ENCODE data around the gene ZNF174. TPM values are rescaled to one million over a fixed set of nuclear protein-coding genes. Genes with fewer than 3 reads are reported as not detected.

The ZNF174 gene
- total RNA-seq, 2 donors from 2014 or later, result 4.9 to 13.0 TPM

DNA sequence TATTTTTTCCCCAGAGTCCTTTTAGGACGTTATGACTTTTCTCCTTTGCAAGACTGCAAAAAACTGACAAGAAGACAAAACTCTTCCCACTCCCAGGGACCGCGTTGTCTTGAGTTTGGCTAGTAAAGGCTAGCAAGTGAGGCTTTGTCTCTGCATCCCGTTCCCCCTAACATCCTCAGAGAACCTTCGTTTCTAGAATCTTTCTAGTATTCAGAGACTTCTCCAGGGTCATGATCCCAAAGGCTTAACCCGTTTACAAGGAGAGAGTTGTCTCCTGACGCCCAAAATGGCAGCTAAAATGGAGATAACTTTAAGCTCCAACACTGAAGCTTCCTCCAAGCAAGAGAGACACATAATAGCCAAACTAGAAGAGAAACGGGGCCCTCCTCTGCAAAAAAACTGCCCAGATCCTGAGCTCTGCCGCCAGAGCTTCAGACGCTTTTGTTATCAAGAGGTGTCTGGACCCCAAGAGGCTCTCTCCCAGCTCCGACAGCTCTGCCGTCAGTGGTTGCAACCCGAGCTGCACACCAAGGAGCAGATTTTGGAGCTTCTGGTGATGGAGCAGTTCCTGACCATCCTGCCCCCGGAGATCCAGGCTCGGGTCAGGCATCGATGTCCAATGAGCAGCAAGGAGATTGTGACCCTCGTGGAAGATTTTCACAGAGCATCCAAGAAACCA is 843 bp downstream of the ZNF174 start:
- Histone ChIP-seq H3K36me3 (replicated peaks in 1 of 2; ENCODE audit: insufficient read depth in 1 of 2, low read depth in 2 of 2) (peaks cover 20% of the 10 kb centered on the region in 2 donors), H3K27me3 (no peaks in the 10 kb centered on the region), H3K9me3 (peaks cover 0 to 27% (median 0%) of the 10 kb centered on the region in 3 donors), H3K4me1 (peaks cover 20% of the 10 kb centered on the region), H3K27ac (peak overlapping the region; percentile 76 to 86 (median 80)), H3K4me3 (peak overlapping the region; percentile 98 to 100)
- ATAC-seq (no peak), DNase-seq (no peak)
- TF ChIP-seq, protein P1, sequence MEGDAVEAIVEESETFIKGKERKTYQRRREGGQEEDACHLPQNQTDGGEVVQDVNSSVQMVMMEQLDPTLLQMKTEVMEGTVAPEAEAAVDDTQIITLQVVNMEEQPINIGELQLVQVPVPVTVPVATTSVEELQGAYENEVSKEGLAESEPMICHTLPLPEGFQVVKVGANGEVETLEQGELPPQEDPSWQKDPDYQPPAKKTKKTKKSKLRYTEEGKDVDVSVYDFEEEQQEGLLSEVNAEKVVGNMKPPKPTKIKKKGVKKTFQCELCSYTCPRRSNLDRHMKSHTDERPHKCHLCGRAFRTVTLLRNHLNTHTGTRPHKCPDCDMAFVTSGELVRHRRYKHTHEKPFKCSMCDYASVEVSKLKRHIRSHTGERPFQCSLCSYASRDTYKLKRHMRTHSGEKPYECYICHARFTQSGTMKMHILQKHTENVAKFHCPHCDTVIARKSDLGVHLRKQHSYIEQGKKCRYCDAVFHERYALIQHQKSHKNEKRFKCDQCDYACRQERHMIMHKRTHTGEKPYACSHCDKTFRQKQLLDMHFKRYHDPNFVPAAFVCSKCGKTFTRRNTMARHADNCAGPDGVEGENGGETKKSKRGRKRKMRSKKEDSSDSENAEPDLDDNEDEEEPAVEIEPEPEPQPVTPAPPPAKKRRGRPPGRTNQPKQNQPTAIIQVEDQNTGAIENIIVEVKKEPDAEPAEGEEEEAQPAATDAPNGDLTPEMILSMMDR (IDR thresholded peaks at IDR 0.05), result no peak
- no peak for TF ChIP-seq POLR2A (IDR thresholded peaks at IDR 0.05)
- WGBS, 2 donors, result 35 to 37% methylated on average over 12 to 17 of the region's 17 CpGs
- intact Hi-C loops (cut with DNase I), result no loop called here

DNA sequence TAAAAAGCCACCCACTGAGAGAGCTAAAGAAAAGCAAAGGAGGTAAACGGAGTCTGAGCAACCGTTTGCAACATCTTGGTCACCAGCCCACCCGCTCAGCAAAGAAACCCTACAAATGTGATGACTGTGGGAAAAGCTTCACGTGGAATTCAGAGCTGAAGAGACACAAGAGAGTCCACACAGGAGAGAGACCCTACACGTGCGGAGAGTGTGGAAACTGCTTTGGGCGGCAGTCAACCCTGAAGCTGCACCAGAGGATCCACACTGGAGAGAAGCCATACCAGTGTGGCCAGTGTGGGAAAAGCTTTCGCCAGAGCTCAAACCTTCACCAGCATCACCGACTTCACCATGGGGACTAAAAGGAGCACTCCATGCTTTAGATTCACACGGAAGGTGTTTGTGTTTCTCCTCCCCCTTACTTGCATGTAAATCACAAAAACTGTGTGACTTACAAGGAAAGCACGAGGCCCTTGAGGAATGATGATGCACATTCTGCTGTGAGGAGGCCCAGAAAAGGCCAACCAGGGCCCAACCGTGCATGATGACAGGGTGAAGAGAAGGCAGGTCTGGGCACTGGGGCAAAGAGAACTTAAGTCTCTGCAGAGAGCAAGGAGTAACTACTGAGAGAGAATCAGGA is 7.7 kb downstream of the ZNF174 start:
- ATAC-seq (no peak), DNase-seq (no peak)
- Histone ChIP-seq H3K9me3 (peaks cover 0 to 76% (median 7%) of the 10 kb centered on the region in 3 donors), H3K27me3 (no peaks in the 10 kb centered on the region), H3K4me3 (no peak overlapping the region), H3K4me1 (no peaks in the 10 kb centered on the region), H3K27ac (no peak overlapping the region), H3K36me3 (replicated peaks in 1 of 2; ENCODE audit: insufficient read depth in 1 of 2, low read depth in 2 of 2) (peaks cover 22 to 24% of the 10 kb centered on the region in 2 donors)
- whole genome bisulfite sequencing, 2 donors, result 93 to 97% methylated on average over 12 of the region's 12 CpGs
- intact Hi-C loops (cut with DNase I), result no loop called here
- no peak for TF ChIP-seq POLR2A (IDR thresholded peaks at IDR 0.05)
- TF ChIP-seq, protein P1 (IDR thresholded peaks at IDR 0.05), result no peak

DNA sequence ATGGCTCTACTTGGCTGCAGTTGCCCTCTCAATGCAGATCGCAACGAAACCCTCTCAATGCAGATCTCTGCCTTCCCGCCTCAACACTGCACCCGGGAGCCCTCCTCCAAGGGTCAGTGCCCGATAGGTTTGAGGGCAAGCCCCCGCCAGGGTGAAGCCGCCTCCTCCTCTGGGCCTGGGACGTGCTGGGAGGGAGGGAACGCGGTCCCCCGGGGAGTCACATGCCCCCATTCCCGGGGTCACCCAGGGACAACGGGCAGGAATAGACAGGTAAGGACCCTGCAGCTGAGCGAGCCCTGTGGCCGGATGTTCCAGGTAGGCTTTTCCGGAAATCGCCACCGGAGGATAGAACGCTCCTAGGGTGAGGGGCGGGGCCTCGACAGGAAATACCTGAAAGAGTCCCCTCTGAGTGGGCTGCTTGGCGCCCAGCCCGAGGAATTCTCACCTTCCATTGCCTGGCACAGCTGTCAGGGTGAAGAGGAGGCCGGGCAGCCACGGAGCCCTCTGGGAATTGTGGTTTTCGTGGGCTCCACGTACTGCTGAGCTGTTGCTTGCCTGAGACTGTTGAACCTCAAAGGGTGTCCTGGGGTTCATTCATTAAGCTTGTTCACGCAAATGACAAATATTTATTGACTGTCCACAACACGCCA is 12.8 kb downstream of the ZNF174 start:
- ATAC-seq, result no peak
- intact Hi-C loops (cut with DNase I), result no loop called here
- WGBS, 2 donors, result 37 to 43% methylated on average over 11 to 25 of the region's 29 CpGs
- Histone ChIP-seq H3K4me1 (no peaks in the 10 kb centered on the region), H3K27me3 (no peaks in the 10 kb centered on the region), H3K36me3 (replicated peaks in 1 of 2; ENCODE audit: insufficient read depth in 1 of 2, low read depth in 2 of 2) (peaks cover under 1 to 4% of the 10 kb centered on the region in 2 donors), H3K9me3 (peaks cover 0 to 55% (median 3%) of the 10 kb centered on the region in 3 donors), H3K27ac (no peak overlapping the region), H3K4me3 (no peak overlapping the region)
- DNase-seq, result no peak
- TF ChIP-seq, protein P1 (IDR thresholded peaks at IDR 0.05), result no peak
- no peak for TF ChIP-seq POLR2A (IDR thresholded peaks at IDR 0.05)

DNA sequence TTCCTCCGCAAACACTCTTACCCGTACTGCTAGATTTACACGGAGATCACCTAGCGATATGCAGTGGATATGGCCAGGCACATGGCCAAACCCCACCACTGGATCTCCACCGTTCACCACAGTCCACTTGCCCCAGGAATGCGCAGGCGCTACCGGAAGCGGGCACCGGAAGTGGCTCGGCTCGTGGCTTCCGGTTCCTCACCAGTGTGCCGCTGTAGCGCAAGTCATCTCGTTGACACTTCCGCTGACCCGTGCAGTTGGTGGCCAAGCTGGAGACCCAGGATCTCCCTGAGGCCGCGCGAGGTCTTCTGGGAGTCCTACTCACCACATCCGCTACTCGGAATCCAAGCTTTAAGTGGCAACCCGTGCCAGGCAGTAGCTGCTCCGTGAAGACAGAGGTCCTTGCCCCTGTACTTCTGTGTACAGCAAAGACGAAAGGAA is 30.8 kb downstream of the ZNF174 start:
- peak; percentile 55 for ATAC-seq
- no peak overlapping the region for H3K27ac ChIP-seq

More for the DNA sequence above, 30.8 kb downstream of the ZNF174 start:
- Histone ChIP-seq H3K36me3 (replicated peaks in 1 of 2; ENCODE audit: insufficient read depth in 1 of 2, low read depth in 2 of 2) (no peaks in the 10 kb centered on the region), H3K27me3 (no peaks in the 10 kb centered on the region), H3K4me1 (peaks cover 4% of the 10 kb centered on the region), H3K9me3 (no peaks in the 10 kb centered on the region), H3K4me3 (no peak overlapping the region)
- DNase-seq, result peak; percentile 44 to 61 (median 60)
- TF ChIP-seq POLR2A (IDR thresholded peaks at IDR 0.05), result no peak
- TF ChIP-seq, protein P1 (IDR thresholded peaks at IDR 0.05), result no peak
- WGBS, 2 donors, result 60 to 63% methylated on average over 18 to 22 of the region's 26 CpGs
- intact Hi-C loops (cut with DNase I), result no loop called here
